Prostate gland (tissue), 2 donors: ENCODE measurements around the gene KLHDC3.

Experiments
- POLR2A ChIP-seq: fragments of 450-650 bp; IDR thresholded peaks from one replicate; pipeline ENCODE4 v1.6.1; 2016; ENCODE audit warnings: antibody characterized with exemption, mild to moderate bottlenecking
- POLR2AphosphoS5 ChIP-seq: sonication (generic); formaldehyde crosslinking; IDR thresholded peaks from one replicate; pipeline ENCODE4 v1.6.1; 2017; ENCODE audit warnings: antibody characterized with exemption
- TF ChIP-seq, protein P1 (sequence below), 4 experiments: fragments of 200-600 bp in 2 of 4; fragments of 450-650 bp in 2 of 4; sonication (generic) in 2 of 4; IDR thresholded peaks; 1 replicate in 3 of 4; 2 replicates in 1 of 4; pipeline ENCODE4 v1.5.1; 2016 to 2019; ENCODE audit warnings: antibody characterized with exemption in 4 of 4, mild to moderate bottlenecking in 2 of 4, moderate library complexity in 2 of 4

DNA sequence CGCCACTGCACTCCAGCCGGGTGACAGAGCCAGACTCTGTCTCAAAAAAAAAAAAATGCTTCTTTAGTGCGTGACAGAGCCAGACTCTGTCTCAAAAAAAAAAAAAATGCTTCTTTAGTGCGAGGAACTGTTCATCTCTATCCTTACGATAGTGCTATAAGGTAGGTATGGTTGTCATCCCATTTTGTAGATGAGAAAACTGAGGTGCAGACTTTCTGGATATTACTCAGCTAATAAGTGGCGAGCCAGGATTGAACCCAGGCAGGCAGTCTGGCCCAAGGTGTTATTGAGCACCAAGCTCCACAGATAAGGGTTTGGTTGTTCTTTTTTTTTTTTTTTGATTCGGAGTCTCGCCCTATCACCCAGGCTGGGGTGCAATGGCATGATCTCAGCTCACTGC, 12.2 kb upstream of the KLHDC3 start:
- TF ChIP-seq, protein P1, sequence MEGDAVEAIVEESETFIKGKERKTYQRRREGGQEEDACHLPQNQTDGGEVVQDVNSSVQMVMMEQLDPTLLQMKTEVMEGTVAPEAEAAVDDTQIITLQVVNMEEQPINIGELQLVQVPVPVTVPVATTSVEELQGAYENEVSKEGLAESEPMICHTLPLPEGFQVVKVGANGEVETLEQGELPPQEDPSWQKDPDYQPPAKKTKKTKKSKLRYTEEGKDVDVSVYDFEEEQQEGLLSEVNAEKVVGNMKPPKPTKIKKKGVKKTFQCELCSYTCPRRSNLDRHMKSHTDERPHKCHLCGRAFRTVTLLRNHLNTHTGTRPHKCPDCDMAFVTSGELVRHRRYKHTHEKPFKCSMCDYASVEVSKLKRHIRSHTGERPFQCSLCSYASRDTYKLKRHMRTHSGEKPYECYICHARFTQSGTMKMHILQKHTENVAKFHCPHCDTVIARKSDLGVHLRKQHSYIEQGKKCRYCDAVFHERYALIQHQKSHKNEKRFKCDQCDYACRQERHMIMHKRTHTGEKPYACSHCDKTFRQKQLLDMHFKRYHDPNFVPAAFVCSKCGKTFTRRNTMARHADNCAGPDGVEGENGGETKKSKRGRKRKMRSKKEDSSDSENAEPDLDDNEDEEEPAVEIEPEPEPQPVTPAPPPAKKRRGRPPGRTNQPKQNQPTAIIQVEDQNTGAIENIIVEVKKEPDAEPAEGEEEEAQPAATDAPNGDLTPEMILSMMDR (IDR thresholded peaks at IDR 0.05), result no peak
- TF ChIP-seq POLR2A (no peak), POLR2AphosphoS5 (no peak)
